Measurements from ENCODE around the gene NR1H2. TPM values are rescaled to one million over a fixed set of nuclear protein-coding genes. Genes with fewer than 3 reads are reported as not detected.
"Not testable (repeated sequence)": the region's sequence is repeated elsewhere in the genome, so short reads cannot be mapped to it uniquely, and the experiment has no call there.

NR1H2 gene
- total RNA-seq, 1 donor from 2014 or later: 33.4 TPM

GRCh38 chr19:50379602-50380001 lies 3.3 kb downstream of the NR1H2 start:
- no peak for ATAC-seq

- ATAC-seq: no peak
Measured at GRCh38 chr19:50380137-50380536, 3.9 kb downstream of the NR1H2 start.

DNA sequence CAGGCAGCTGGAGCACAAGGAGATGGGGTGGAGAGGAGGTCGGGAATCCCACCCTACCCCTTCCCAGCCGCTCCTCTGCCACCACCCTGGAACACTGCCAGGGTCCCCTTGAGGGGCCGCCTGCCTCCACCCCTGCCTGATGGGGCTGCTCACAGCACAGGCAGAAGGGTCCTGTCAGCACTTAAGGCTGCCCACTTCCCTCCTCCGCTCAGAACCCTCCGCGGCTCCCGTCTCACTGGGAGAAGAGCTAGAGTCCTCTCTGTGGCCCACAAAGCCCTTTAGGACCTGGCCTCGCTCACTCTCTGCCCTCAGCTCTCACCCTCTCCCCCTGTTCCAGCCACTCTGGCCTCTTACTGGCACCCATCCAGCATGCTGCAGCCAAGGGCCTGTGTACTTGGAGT lies 4.5 kb downstream of the NR1H2 start:
- ATAC-seq: no peak

- ATAC-seq: no peak
Measured at GRCh38 chr19:50381881-50382729, 5.8 kb downstream of the NR1H2 start.

DNA sequence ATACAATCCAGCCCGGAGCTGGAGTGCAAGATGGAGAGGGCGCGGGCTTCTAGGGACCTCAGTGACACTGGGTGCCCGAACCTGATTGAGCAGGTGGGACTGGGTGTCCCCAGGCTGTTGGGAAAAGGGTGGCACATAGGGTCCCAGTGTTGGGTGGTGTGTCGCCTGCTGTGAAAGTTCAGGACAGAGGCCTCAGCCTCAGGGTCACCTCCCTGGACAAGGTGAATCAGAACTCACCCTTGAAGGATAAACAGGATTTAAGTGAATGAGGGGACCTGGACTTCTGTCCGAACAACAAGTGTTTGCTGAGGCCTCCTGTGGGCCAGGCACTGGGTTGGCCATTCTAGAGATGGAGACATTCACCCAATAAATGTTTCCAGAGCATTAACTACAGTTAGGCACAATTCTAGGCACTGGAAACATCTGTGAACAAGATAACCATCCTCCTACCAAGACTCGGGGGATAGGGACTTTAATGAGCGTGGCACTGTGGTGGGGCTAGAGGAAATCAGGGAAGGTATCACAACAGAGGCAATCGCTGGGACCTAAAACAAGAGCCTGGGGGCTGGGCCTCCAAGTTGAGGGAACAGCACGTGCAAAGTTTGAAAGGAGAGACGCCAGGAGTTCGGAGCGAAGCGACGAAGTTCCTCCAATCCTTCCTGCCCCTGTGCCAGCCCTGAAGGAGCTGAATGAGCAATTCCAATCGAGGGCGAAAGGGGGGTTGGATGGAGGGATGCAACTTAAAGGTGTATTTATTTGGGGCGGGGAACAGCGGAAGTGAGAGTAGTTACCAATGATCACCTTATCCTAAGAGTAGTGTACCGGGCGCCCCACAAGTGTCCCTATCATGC lies 7.0 kb downstream of the NR1H2 start:
- no peak for ATAC-seq

DNA sequence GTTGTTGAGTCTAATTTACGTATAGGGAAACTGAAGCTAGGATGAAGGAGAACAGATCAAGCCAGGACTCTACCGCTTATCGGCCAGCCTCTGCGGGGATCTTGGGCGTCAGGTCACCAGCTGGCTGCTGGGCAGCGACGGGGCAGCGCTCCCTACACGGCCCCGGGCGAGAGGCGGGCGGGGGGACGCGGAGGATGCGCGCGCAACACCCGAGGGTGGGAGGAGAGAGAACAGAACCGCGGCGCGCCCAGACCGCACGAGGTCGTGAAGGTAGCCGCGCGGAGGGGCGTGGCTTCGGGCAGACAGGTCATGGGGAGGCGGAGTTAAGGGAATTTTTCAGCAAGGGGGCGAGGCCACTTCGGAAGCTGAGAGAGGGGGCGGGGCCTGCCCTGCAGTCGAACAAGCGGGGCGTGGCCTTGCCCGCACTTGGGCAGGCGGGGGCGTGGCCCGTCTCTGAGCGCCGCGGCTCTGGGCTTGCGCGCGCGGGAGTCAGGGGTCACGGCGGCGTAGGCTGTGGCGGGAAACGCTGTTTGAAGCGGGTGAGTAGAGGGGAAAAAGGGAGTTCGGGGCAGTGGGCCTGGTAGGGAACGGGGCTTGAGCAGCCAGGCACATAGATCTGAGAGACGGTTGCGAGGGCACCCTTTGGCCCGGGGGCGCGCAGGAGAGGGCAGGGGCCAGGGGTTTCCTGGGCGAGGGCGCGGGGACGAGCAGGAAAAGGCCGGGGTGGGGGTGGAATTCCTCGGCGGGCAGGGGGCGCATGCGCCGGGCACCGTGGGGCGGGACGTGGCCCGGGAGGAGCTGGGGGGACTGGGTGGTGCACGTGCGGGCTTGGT lies 7.8 kb downstream of the NR1H2 start, which contains the start of gene POLD1:
TSS of gene POLD1 (plus strand) at position 496 of the 833 bp plus-strand sequence. CDS start 14,505 bp downstream, outside the sequence.
- ATAC-seq: peak; percentile 95

GRCh38 chr19:50384685-50385535 lies 8.7 kb downstream of the NR1H2 start:
- no peak for ATAC-seq

- ATAC-seq: no peak
Measured at GRCh38 chr19:50387176-50387867, 11.1 kb downstream of the NR1H2 start.

DNA sequence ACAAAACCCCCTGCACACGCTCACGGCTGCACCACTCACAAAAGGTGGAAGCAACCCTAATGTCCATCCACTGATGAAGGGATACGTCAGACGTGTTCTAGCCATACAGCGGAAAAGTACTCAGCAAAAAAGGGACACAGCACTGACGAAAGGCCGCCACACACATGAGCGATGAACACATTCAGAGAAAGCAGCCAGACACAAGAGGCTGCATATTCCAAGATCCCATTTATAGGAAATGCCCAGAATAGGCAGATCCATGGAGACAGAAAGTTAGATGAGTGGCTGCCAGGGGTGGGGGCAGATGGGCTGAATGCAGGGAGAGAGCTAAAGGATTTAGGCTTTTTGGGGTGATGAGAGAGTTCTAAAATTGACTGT lies 11.6 kb downstream of the NR1H2 start:
- ATAC-seq: no peak

DNA sequence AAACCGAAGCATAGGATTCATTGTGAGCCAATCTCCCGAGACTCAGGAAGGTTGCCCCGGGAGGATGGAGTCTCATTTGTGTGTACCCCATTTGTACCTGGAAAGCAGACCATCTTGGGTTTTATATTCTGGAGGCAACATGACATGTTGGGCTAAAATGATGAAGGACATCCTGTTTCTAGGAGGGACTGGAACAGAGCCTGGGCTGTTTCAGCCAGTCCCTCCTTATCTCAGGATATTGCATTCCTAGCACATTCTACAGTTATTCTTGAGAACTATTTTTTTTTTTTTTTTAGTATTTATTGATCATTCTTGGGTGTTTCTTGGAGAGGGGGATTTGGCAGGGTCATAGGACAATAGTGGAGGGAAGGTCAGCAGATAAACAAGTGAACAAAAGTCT lies 14.0 kb downstream of the NR1H2 start:
- not testable (repeated sequence) for ATAC-seq

DNA sequence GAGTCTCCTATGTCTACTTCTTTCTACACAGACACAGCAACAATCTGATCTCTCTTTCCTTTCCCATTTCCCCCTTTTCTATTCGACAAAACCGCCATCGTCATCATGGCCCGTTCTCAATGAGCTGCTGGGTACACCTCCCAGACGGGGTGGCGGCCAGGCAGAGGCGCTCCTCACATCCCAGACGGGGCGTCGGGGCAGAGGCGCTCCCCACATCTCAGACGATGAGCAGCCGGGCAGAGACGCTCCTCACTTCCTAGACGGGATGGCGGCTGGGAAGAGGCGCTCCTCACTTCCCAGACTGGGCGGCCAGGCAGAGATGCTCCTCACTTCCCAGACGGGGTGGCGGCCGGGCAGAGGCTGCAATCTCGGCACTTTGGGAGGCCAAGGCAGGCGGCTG lies 14.7 kb downstream of the NR1H2 start:
- not testable (repeated sequence) for ATAC-seq

DNA sequence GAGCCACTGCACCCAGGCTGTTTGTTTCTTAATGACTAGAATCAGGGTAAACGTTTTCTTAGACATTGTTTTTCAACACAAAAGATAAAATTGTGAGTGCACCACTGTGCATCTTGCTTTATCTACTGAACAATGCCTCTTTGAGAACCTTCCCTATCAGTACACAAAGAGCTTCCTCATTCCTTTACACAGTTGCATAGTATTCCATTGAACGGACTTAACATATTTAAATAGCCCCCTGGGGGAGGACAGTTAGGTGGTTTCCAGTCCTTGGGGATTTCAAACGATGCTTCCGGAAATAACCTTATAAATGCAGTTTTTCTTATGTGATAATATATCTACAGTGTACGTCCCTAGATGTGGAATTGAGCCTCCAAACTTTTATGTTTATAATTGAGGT lies 16.5 kb downstream of the NR1H2 start:
- no peak for ATAC-seq

DNA sequence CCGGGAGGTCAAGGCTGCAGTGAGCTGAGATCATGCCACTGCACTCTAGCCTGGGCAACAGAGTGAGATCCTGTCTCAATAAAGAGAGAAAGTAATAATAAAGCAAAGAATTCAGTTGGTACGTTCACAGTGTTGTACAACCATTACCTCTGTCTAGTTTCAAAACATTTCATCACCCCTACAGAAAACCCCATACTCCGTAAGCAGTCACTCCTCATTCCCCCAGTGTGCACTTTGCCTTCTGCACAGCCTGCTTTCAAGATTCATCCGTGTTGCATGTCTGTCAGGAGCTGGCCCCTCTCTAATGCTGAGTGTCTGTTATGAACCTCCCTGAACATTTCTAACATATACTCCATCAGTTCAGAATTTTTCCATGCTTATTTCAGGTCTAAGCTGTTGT lies 17.3 kb downstream of the NR1H2 start:
- ATAC-seq: no peak

DNA sequence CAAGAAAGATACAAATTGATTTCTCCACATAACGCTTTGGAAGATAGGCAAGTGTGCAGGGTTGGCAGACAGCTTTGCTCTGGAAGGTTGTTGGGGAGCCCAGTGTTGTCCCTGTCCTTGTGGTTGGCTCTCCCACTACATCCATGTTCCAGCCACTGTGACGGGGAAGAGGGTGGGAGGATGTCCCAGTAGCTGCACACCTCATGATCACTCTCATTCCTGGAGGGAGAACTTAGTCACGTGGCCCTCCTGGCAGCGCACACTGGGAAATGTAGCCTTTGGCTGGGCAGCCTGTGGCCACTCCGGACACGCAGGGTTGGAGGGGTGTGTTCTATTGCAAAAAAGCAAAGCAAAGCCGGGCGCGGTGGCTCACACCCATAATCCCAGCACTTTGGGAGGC lies 17.8 kb downstream of the NR1H2 start:
- no peak for ATAC-seq

- no peak for ATAC-seq
Measured at GRCh38 chr19:50398675-50399367, 22.6 kb downstream of the NR1H2 start.

DNA sequence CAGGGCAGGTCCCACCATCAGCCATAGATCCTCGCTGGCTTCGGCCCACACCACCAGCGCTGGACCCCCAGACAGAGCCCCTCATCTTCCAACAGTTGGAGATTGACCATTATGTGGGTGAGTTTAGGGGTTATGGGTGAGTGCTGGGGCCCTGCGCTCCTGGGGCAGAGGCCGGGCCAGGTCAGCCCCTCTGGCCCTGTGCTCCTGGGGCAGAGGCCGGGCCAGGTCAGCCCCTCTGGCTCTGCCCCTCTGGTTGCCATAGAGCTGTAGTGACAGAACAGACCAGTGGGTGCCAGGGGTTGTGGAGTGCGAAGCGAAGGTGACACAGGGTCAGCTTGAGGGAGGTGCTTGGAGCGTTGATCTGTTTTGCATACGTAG lies 23.1 kb downstream of the NR1H2 start:
- ATAC-seq: peak; percentile 27

- no peak for ATAC-seq
Measured at GRCh38 chr19:50401605-50402450, 25.6 kb downstream of the NR1H2 start.

DNA sequence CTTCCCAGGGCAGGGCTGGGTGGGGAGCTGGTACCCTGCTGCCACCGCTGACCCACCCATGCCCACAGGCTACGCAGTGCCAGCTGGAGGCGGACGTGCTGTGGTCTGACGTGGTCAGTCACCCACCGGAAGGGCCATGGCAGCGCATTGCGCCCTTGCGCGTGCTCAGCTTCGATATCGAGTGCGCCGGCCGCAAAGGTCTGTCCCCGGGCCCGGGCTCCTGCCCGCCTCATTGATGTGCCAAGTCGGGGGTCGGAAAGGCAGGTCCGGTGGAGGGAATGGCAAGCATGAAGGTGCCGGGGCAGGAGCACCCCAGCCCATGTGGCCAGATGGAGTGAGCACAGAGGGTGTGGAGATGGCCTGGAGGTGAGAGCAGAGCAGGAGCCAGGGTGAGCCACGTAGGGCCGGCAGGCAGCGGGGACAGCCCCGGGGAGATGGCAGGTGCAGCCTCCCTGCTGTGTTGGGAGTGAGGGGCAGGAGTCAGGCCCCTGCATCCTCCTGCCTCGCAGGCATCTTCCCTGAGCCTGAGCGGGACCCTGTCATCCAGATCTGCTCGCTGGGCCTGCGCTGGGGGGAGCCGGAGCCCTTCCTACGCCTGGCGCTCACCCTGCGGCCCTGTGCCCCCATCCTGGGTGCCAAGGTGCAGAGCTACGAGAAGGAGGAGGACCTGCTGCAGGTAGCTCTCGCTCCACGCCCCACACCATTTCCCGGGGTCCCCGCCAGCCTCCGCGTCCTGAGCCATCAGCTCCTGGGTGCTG lies 26.5 kb downstream of the NR1H2 start:
- peak; percentile 17 for ATAC-seq
